ENCODE results near the gene S100A13. TPM values are rescaled to one million over a fixed set of nuclear protein-coding genes. Genes with fewer than 3 reads are reported as not detected.
A peak's percentile ranks its signal among the peaks of the same experiment; 100 is the strongest.

Gene S100A13
- total and polyA plus RNA-seq, 9 of the 15 experiments (the other 6 are each of a cell fraction or from before 2014, with no cell fraction given), result 41.9 to 129 (median 58.0) TPM

- TF ChIP-seq HDAC1 (IDR thresholded peaks at IDR 0.05) (peak in 1 of 2 experiments; percentile 59; a peak in 1 of 4 replicates), ZFX (CRISPR knock-in tag; IDR thresholded peaks at IDR 0.05) (peak; percentile 98), GABPB2 (CRISPR knock-in tag; conservative IDR thresholded peaks at IDR 0.05) (no peak), ZBTB8A (IDR thresholded peaks at IDR 0.05; ENCODE audit: partially characterized antibody) (no peak), L3MBTL2 (IDR thresholded peaks at IDR 0.05) (peak; percentile 51), YY1 (IDR thresholded peaks at IDR 0.05; ENCODE audit: borderline replicate concordance in 1 of 3, control insufficient read depth in 1 of 3, extremely low read depth in 1 of 3, insufficient read depth in 3 of 3, insufficient read length in 1 of 3, insufficient replicate concordance in 2 of 3, low read depth in 1 of 3, low read length in 2 of 3) (peak; percentile 11 to 80 (median 74)), MNT (conservative IDR thresholded peaks at IDR 0.05) (peak; percentile 64 to 84), STAT5B (CRISPR knock-in tag; IDR thresholded peaks at IDR 0.05) (no peak), ZNF780A (CRISPR knock-in tag; IDR thresholded peaks at IDR 0.05) (no peak), ZFP30 (CRISPR knock-in tag; IDR thresholded peaks at IDR 0.05; ENCODE audit: borderline replicate concordance) (no peak), PTBP1 (IDR thresholded peaks at IDR 0.05; ENCODE audit: low read depth, low read length) (no peak), KDM4B (IDR thresholded peaks at IDR 0.05; ENCODE audit: borderline replicate concordance in 2 of 2, low read depth in 1 of 2) (peak in 1 of 2 experiments; percentile 60; a peak in 1 of 4 replicates), THRA (IDR thresholded peaks at IDR 0.05) (no peak), TAF15 (IDR thresholded peaks at IDR 0.05; ENCODE audit: low read depth, low read length) (no peak), SFPQ (IDR thresholded peaks at IDR 0.05; ENCODE audit: low read depth, low read length) (no peak), HMG20B (CRISPR knock-in tag; IDR thresholded peaks at IDR 0.05) (no peak), PURB (CRISPR knock-in tag; IDR thresholded peaks at IDR 0.05; ENCODE audit: low read depth) (no peak), ZHX1 (conservative IDR thresholded peaks at IDR 0.05; ENCODE audit: low read length) (no peak), HIVEP1 (CRISPR knock-in tag; IDR thresholded peaks at IDR 0.05) (no peak)
Observed at GRCh38 chr1:153658400-153659174, 31.3 kb upstream of the S100A13 start, which contains the start of gene SNAPIN (continued).

Data from K562 (cell line).